NB4 (cell line): ENCODE results near the gene GRM7.

Experiments used
- DNase-seq: peaks from one replicate; pipeline ENCODE4 v3.0.0; 2010; ENCODE audit warnings: low read depth
- H3K4me3 ChIP-seq: one replicate; pipeline ENCODE4 v1.5.1; 2011; ENCODE audit warnings: mild to moderate bottlenecking, low read depth, low read length, moderate library complexity
- MYC ChIP-seq: IDR thresholded peaks from 2 replicates; pipeline ENCODE4 v1.6.1; 2011; ENCODE audit warnings: low read depth, low read length
- POLR2A ChIP-seq: IDR thresholded peaks from 2 replicates; pipeline ENCODE4 v1.6.1; 2011; ENCODE audit warnings: mild to moderate bottlenecking; ENCODE audit not compliant: insufficient read length; ENCODE audit errors: extremely low read depth
- TF ChIP-seq, protein P1 (sequence below): IDR thresholded peaks from one replicate; pipeline ENCODE4 v1.5.1; 2012; ENCODE audit warnings: low read depth, low read length
- TF ChIP-seq, protein P2 (sequence below): IDR thresholded peaks from 2 replicates; pipeline ENCODE4 v1.6.1; 2011; ENCODE audit warnings: low read depth, low read length

GRM7 gene

DNA sequence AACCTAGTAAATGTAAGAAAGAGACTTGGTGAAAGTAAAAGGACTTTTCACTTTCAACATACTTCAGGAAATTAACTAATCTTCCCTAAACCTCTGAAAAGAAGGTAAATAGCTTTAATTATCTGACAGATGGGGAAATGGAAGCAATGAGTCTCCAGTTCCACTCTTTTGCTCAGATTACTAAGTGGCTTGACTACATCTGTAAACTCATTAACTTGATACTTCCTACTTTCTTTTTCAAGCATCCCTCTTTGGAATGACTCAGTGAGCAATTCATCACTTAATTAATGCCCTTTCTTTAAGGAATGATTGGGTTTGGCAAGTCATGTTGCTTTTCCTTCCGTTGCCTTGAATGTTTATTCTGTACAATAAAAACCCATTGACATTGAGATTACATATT, 234.2 kb downstream of the GRM7 start:
- DNase-seq: no peak

DNA sequence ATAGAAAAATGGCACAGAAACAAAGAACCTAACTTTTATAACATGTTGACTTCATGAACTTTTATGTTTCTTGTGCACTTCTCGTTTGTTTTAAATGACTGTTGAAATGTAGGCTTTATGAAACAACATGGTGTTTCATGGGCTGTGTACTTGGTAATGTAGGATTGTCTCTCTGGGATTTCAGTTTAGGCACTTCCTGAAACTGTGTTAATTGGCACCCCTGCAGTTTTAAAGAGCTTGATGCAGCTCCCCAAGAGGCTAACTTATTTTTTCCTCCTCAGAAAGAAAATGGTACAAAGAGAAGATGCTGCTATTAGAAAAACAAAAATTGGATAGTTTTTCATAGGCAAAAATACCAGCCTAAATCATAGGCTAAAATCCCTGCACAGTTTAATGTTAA, 239.2 kb downstream of the GRM7 start:
- DNase-seq: no peak
- no peak overlapping the region for H3K4me3 ChIP-seq
- TF ChIP-seq, protein P1, sequence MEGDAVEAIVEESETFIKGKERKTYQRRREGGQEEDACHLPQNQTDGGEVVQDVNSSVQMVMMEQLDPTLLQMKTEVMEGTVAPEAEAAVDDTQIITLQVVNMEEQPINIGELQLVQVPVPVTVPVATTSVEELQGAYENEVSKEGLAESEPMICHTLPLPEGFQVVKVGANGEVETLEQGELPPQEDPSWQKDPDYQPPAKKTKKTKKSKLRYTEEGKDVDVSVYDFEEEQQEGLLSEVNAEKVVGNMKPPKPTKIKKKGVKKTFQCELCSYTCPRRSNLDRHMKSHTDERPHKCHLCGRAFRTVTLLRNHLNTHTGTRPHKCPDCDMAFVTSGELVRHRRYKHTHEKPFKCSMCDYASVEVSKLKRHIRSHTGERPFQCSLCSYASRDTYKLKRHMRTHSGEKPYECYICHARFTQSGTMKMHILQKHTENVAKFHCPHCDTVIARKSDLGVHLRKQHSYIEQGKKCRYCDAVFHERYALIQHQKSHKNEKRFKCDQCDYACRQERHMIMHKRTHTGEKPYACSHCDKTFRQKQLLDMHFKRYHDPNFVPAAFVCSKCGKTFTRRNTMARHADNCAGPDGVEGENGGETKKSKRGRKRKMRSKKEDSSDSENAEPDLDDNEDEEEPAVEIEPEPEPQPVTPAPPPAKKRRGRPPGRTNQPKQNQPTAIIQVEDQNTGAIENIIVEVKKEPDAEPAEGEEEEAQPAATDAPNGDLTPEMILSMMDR: no peak
- TF ChIP-seq POLR2A (no peak), MYC (no peak)
- TF ChIP-seq, protein P2, sequence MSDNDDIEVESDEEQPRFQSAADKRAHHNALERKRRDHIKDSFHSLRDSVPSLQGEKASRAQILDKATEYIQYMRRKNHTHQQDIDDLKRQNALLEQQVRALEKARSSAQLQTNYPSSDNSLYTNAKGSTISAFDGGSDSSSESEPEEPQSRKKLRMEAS: no peak

More for the DNA sequence above, 234.2 kb downstream of the GRM7 start:
- TF ChIP-seq, protein P2: no peak
- TF ChIP-seq, protein P1: no peak
- TF ChIP-seq POLR2A (no peak), MYC (no peak)
- H3K4me3 ChIP-seq: no peak overlapping the region

DNA sequence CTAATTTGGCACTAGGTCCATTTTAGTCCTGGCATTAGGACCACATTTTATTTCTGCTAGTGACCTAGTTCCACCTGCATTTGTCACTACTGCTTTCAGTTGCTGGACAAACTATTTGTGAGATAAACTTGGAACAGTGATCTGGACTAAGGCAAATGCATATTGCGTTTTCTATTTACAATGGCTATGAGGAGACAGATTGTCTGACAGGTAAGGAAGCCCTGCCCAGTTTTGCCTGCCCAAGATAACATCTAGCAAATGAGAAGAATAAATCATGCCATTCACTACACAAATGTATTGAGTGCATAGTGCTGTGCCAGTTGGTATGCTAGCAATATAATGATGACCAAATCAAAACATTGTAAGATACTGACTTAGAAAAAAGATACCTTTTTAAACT, 245.7 kb downstream of the GRM7 start:
- TF ChIP-seq POLR2A (no peak), MYC (no peak)
- TF ChIP-seq, protein P1: no peak
- TF ChIP-seq, protein P2: no peak
- no peak overlapping the region for H3K4me3 ChIP-seq
- DNase-seq: no peak

DNA sequence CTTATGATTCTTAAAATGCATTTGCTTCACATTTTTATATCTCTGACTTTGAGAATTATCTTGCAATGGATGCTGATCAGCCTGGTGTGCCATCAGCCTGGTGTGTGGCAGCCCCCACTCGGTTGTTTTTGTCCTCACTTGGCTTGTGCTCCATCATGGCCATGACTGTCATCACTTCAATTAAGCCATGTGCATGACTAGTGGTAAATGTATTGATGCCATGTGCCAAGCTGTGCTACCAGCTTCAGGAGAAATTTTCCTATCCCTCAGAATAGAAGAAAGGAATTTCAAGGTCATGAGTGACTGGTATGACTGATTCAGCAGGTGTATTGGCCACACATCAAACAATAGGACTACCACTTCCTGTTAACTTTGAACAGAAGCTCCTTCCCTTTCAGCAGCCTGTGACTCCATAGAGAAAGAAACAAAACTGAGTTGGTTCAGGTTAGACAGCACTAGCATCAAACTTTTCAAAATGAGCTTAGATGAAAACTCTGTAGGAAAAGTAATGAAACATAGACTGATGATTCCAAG, 251.7 kb downstream of the GRM7 start:
- TF ChIP-seq MYC (no peak), POLR2A (no peak)
- TF ChIP-seq, protein P2: no peak
- TF ChIP-seq, protein P1: no peak
- no peak overlapping the region for H3K4me3 ChIP-seq
- DNase-seq: no peak

DNA sequence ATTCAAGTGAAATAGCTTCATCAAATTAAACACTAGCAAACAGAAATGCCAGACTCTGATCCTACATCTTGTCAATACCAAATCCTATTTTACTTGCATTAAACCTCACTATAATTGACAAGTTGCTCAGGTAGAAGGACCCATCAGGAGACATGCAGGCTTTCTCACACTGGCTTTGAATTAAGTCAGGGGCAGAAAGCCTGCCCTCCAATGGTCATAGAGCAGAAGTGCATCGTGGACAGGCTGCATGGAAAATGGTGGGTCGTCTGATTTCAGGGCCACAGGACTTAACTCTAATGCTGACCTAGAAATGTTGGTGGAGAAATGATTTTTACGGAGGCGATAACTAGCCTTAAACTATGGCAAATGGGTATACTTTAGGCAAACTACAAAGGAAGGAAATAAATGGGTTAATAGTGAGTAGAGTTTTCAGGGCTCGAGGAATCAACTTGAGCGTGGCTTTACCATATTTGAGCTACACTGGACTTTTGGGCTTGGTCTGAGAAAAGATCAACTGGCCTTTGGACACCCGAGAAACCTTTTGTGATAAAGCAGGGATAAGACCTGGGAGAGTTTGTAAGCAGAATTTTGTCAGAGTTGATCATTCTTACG, 283.9 kb downstream of the GRM7 start:
- TF ChIP-seq, protein P1: peak; percentile 59
- no peak for TF ChIP-seq MYC
- H3K4me3 ChIP-seq: no peak overlapping the region
- DNase-seq: peak; percentile 37

DNA sequence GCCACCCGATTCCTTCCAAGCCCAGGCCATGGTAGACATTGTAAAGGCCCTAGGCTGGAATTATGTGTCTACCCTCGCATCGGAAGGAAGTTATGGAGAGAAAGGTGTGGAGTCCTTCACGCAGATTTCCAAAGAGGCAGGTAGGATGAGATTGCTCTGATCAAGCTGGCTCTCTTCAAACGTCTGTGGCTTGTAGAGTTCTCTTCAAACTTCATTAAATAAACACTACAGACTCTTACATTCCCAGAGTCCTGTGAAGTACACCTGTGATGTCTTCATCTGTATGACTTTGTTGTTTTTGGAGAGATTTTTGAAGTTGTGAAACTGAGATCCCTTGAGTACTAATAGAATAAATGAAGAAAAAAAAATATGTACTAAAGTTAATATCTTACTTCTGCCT, 285.6 kb downstream of the GRM7 start:
- no peak for DNase-seq
- TF ChIP-seq POLR2A (no peak), MYC (no peak)
- TF ChIP-seq, protein P1: no peak
- TF ChIP-seq, protein P2: no peak
- H3K4me3 ChIP-seq: no peak overlapping the region
